Activated CD8-positive, alpha-beta memory T cell treated with anti-CD3 and anti-CD28 coated beads for 48 hours (primary cell): ENCODE measurements around the gene MAGI1.

Experiments used
- DNase-seq, 3 experiments: peaks; one replicate each; pipeline ENCODE4 v3.0.0-alpha.2; 2020; ENCODE audit warnings: low read depth in 2 of 3, low spot score in 2 of 3

MAGI1 gene

DNA sequence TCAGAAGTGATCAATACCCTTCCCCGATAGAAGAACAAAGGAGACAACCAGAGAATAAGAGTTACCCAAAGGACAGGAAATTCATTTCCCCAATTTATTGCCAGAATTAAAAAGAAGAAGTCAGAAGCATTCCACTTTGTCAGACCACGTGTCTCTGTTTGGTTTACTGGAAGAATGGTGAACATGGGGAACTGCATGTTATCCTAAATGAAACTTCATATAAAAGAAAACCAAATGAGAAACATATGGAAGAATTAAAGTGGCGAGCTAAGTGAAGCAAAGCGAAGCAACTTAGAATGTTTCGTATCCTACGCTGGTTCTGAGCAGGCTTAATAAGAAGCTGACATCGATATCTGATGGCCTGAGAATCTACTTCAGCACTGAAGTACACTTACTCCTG, 190.7 kb downstream of the MAGI1 start:
- DNase-seq: no peak

DNA sequence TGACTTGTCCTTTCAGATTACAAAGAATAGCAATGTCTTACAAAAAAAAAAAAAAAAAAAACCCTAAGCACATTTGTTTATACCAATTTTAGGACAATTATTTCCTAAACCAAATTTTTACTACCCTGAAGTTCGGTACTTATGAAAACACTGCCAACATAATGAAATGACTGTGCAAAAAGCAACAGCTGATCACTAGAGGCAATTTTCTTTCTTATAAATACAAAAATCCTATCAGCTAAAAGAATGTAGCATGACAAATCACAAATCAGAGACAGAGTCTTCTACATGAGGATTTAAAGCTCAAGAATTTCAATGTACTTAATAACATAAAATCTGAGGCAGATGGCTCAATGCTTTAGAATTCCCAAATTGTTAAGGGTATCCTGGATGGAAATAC, 191.8 kb downstream of the MAGI1 start:
- no peak for DNase-seq

DNA sequence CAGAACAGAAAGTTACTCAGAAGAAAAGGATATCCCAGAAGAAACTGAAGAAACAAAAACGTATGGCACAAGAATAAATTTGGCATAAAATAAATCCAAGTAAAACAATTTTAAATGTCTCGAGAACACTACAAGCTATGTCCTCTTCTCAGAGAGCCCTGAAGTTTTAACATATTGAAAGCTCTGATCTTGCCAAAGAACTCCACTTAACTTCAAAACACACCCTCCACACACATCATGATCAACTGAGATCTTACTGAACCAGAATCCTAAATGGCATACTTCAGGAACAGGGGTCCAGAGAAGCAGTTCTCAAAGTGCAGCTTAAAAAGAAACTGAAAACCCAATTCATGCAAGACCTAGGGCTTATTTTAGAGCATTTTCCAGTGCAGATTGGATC, 194.3 kb downstream of the MAGI1 start:
- no peak for DNase-seq

DNA sequence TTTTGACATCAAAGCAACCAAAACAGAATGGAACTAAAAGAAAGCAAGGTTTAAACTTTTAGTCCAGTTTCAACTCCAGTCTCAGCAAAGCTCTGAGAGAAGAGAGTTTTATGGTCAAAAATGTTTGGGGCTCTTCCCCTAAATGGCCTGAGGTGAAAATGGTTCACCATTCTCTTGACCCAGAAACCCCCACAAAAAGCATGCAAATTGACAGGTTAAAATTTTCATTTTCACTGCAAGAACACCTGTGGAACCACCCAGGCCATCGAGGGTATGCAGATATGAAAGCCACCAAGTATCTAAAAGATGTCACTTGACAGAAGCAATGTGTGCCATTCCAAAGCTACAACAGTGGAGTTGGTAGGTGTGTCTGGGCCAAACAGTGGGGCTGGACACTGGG, 195.0 kb downstream of the MAGI1 start:
- no peak for DNase-seq

DNA sequence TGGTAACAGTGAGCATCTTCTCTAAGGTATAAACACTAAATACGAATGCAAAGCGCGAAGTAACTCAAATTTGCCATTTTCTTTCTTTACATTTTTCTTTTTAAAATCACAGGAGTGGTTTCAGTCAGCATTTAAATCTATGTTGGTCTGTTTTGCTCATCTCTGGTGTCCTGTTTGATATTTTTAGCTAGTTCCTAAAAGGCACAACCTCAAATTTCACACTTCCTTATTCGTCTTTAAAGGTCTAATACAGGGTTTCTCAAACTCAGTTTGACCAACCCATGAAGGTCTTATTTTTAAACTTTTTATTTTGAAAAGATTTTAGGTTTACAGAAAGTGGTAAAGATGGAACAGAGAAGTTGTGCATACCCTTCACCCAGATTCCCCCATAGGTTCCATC, 201.1 kb downstream of the MAGI1 start:
- DNase-seq: no peak

DNA sequence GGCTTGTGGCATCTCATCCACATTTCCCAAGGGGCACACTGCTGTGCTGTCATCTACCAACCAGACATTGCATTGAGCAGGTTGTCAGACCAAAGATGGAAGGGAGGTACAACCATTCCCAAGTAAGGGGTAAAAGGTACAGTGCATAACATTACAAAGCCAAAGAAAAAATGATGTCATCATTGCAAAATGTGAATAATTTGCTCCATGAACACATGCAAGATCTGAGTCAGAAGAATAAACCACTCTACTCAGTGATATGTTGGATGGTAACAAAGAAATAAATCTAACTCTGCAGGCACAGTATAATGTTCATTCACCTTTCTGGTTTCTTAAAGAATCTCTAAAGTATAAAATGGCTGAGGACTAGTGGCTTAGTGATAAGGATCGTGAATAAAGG, 202.7 kb downstream of the MAGI1 start:
- DNase-seq: no peak

DNA sequence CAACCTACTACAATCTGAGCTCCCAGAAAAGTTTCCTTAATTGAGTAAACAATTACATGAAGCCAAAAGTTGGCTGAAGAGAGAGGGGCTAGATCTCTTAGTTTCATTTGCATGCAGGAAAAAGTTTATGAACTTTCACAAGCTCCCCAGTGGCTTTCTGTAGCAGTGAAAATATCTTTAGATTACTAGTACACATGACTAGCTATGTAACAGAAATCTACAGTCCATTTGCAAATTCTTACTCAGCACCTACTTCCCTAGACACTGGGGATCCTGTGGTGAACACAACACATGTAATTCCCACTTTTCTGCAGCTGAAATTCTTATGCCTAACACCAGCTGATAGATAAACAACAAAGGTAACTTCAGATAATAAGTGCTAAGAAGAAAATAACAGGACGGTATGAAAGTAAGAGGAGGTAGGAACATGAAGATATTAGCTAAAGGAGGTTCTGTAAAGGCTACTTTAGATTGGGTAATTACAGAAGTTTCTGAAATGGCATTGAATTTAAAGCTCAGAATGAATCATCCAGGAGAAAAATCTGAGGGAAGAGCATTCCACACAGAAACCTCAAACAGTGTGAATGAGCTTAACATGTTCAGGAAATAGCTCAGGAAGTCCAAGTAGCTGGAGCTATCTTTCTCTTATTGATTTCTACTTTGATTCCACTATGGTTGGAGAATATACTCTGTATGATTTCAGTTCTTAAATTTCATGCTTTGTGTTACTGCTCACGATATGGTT, 204.8 kb downstream of the MAGI1 start:
- DNase-seq: no peak

DNA sequence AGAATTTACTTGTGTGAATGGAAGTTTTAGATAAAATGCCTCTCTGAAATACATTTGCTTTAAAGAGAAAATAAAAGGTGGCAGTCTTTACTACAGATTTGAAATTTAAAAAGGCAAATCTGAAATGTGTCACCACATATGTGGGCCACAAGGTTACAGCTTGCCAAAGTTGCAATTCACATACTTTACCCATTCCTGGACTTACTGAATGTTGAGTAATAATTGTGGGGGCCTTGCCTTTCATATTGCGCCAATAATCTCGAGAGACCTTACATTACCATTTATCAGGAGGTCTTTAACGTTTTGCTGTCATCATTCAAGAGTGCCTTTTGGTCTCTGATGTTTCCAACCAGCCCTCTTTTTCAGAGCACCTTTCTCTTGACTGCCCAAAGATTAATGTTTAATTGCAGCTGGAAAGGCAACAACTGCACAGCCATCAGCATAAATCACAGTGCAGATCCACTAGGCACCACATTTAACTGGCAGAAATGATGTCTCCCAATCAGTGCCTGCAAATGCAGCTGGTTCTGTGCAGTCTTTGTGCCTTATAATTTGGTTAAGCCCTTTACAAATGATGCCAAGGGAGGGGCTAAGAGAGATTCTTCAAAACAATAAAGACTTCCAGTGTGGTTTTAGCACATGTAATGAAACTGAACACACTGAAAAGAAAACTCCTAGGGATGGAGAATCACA, 206.8 kb downstream of the MAGI1 start:
- DNase-seq: no peak

DNA sequence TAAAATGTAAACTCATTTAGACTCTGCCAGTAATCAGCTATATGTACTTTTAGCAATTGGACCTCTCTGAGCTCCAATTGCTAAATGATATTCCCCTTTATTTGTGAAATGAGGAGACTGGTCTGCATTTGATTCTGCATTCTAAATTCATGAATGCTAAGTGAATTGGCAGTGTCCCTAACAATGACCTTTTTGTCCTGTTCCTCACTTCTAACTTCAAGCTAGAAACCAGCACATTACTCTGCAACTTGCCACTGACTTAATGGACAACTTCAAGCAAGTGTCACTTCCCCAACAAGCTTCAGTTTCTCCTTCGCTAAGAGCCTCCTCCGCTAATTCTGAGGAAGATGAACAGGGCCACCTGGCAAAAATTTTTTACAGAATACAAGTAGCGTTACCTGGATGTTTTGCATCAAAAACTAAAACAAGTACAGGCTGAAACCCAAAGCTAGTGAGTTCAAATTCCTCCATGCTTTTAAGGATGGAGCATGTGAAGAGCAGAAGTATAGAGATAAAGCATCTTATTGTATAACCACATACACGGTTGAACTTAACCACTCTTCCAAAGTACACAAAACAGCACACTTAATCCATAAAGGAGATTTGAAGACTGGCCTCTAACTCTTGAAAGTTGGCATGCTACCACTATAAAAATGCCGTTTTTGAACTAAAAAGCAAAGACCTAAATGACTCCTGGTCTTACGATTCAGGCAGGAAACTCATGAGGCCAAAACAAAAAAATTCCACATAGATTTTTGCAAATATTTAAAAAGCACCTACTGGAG, 207.6 kb downstream of the MAGI1 start:
- no peak for DNase-seq

DNA sequence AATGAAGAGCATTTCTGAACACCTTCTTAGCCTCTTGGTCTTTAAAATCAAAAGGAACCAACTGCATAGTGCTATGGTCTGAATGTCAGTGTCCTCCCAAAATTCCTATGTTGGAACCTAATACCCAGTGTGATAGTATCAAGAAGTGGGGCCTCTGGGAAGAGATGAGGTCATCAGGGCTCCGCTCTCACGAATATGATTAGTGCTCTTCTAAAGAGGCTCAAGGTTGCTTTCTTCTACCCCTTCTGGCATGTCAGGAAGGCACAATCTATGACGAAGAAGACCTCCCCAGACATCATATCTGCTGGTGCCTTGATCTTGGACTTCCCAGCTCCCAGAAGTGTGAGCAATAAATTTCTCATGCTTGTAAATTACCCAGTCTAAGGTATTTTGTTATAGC, 209.5 kb downstream of the MAGI1 start:
- DNase-seq: no peak

DNA sequence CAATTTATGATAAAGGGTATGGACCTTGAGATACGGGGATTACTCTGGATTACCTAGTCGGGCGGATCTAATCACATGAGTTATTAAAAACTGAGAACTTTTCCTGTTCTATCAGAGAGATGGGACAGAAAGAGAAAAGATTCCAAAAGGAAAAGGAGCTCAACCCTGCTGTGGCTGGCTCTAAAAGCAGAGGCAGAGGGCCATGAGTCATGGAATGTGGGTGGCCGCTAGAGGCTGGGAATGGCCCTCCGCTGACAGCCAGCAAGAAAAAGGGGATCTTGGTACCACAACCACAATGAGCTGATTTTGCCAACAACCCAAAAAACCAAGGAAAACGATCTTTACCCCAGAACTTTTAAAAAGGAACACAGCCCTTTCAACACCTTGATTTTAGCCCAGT, 210.0 kb downstream of the MAGI1 start:
- no peak for DNase-seq

DNA sequence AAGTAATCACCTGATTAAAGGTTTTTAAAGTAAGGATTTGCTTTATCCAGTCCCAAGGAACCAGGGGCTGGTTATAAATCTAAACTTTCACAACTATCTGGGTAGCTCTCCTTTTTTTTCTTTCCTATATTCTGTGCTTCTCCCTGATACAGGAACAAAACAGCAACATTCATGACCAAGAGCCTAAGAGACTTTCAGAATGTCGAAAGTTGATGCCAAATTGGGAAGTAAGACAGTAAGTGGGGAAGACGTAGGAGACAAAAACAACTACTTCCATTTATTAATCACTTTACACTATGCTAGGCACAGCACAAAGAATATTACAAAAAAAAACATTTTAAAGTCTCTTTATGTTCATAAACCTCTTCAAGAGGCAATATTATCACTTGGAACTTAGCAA, 211.6 kb downstream of the MAGI1 start:
- DNase-seq: no peak

DNA sequence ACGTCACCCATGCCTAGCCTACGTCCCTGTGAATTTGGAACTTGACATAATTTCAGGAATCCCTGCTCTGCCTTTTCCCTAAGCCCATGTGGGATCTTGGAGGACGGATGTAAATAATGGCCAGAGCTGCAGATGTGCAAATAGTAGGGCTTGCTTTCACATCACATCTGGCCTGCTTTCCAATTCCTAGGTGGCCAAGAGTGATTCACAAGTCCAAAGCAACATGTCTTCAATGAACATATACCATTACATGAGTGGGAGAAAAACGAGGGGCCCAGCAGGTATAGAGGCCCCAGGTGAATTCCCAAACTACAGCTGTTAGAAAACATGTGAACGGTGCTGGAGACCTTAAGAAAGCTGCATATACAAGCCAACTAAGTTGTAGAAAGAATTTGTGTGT, 214.6 kb downstream of the MAGI1 start:
- no peak for DNase-seq

DNA sequence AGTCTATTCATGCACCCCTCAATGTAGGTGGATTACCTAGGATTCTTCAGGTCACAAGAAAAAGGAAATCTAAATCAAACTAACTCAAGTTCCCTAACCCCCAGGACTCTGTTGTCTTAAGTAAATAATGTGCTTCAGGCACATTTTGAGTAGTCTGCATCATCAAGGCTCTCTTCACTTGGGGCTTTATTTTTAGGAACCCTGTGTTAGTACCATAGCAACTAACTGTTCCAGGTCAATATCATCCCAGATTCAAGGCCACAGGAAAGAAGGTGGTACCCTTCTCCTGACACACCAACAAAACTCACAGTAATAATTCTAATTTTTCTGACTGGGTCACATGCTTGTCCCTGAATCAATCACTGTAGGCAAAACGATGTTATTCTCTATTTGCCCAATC, 218.1 kb downstream of the MAGI1 start:
- DNase-seq: no peak

DNA sequence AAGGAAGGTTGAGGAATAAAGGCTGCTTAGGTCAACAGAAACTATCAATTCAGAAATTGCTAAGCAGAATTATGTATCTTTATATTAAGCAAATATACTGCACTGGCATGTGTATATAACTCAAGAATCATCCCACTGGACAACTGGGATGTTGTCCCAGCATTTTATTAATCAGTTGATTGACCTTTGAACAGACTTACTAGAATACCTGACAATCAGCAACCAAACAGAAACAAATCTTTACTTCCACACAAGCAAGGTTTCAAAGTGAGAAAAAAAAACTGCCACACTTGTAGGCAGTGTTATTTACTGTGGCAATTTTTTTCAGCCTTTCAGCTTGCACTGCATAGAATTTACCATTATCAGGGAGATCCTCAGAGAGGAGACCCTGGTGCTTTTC, 218.8 kb downstream of the MAGI1 start:
- DNase-seq: no peak

DNA sequence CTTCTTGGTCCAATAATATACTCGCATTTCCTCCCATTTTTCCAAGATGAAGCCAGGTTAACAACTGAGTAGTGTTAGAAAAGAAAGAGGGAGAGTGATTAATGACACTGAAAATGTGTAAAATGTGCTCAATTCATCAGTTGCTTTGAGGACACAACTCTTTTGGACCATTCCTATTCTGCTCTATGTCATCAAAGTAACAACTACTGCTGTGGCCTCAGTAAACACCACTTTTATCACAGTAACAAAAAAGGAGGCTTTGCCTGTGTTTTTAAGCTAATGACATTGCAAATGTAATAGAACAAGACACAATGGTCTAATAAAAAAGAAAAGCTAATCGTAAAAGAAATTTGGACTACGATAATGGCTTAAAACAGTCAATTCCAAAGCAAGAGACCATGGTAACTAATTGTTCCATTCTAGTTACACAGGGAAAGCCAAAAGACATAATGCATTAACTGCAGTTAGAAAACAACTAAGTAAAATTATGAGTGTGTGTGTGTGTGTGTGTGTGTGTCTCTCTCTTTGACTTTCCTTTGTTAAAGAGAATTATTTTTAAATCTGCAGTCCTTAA, 221.1 kb downstream of the MAGI1 start:
- no peak for DNase-seq

DNA sequence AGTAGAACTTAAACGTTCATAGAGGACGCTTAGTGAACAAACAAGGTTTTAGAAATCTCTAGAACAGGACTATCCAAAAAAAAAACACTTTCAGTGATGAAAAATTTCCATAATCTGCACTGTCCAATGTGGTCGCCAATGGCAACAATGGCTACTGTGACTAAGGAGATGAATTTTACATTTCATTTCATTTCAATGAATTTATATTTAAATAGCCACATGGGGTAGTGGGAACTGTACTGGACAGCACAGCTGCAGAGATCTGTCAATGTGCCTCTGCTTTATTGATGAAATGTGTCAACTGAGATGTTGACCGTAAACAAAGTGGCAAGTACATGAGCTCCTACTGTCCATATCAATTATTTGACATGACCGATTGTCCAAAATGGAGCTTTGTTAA, 222.5 kb downstream of the MAGI1 start:
- no peak for DNase-seq

DNA sequence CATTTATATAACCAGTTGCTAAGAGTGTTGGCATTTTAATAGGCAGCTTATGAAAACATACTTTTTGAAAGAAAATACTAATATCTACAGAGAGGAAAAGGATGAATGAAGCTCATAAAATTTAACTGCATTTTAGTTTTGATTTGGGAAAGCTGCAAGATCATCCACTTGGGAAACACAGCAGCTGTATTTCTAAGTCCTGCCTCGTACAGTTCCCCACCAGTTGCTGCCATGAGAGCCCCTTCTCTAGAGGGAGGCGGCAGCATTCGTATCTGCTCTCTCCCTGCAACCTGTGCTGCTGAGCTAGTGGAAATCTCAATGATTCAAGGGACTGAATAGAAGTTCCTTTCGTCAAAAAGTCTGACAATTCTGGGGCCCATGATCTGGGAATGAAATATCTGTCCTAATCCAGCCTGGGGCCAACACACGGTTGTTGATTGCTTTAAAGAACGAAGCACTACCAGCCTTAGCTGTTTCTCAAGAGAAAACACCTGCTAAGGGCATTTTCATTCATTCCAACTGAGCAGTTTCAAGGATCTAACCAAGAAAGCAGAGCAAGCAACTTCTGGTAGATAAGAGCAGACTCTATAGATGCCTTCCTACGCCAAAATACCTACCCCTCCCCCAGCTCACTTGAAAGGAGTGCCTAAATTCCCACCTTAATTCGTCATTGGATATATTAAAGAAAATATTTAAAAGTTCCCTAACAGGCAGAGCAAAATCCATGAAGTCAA, 223.7 kb downstream of the MAGI1 start:
- no peak for DNase-seq

DNA sequence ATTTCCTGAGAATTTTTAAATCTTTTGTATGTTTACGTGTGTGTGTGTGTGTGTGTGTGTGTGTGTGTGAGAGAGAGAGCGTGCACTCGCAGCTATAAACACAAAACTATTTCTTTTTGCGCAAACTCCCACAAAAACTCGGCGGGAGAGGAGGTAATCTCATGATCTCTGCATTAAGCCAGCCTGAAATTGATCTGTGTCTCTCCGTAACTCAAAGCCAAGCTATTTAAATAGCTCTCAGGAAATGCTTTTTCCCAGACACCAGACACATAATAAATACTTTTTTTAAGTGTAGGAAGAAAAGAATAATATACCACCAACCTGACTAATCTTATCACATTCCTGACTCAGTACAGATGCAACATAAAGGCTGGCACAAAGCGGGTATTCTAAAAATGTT, 226.8 kb downstream of the MAGI1 start:
- no peak for DNase-seq

DNA sequence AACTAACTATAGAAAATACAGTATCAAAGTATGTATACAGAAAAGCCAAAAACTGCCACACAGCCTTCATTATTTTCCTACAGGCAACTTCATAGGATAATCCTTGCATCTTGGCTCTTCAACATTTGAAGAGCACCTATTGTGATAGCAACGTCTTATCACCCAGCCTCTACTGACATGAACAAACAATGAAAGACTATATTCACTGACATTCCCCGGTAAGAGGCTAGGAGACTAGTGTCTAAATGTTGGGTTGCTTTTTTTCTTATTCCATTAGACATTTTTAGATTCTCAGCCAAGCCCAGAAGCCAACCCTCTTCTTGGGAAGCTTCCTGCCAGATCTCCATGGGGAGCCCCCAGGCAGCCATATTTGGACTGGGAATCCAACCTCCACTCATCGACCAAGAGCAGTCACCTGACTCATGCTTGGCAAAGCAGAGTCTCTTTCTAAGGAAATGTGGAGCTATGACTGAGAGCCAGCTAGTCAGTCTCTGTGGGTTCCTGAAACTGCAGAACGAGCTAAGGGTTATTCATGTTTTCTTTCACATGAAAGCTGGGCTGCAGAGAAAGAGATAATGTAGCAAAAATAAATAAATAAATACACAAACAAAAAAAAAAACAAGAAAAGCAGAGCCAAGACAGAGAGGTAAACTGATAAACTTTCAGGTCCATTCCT, 227.5 kb downstream of the MAGI1 start:
- DNase-seq: no peak

DNA sequence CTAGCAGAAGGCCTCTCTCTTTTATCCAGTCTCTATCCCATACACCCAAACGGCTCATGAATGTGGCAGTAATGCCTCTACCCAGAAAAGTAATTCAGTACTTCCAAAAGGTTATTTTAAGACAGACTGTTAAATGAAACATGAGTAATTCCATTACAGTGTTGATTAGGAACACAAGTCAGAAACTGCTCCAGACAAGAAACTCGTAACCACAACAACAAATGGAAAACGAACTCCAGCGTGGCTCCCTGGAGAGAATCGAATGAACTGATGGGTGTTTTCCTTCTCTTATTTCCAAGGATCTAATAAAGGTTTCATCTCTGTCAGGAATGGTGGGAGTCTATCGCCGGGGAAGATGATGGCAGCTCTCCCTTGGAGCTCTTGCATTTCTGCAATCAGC, 228.4 kb downstream of the MAGI1 start:
- no peak for DNase-seq
